Activated CD4-positive, alpha-beta T cell treated with anti-CD3 and anti-CD28 coated beads, Interleukin-2, amount 50 U/mL, for 24 hours (primary cell): ENCODE measurements around the gene SLC25A51.

Experiments
- DNase-seq, 2 donors: peaks; one replicate each; pipeline ENCODE4 v3.0.0-alpha.2; 2020; ENCODE audit warnings: low read depth in 1 of 2, low spot score in 1 of 2

The SLC25A51 gene

GRCh38 chr9:37839496-37840461 is 64.1 kb downstream of the SLC25A51 start:
- DNase-seq: no peak
